ENCODE results near the gene NUP210. TPM values are rescaled to one million over a fixed set of nuclear protein-coding genes. Genes with fewer than 3 reads are reported as not detected.

Gene NUP210
- total RNA-seq, 4 donors from 2014 or later: 9.8 to 24.6 (median 17.7) TPM

DNA sequence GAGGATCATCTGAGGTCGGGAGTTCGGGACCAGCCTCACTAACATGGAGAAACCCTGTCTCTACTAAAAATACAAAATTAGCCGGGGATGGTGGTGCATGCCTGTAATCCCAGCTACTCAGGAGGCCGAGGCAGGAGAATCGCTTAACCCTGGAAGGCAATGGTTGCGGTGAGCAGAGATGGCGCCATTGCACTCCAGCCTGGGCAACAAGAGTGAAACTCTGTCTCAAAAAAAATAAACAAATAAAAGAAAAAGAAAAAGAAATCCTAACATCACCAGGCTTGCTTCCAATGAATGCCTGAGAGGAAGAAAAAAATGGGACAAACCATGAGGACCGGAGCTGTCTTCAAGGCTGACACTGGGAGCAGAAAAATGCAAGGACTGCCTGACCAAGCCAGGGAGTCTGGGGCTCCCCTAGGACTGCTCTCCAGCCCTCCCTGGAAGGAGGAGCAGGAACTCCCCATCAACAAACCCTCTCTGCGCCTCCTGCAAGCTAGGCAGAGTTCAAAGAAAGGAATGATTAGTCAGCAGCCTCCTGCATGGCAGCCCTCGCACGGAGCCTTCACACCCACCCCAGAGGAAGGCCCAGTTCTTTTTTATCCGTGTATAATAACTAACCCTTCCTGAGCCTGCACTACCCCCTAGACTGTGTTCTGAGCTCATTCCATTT, 55.4 kb downstream of the NUP210 start:
- no peaks in the 10 kb centered on the region for H3K9me3 ChIP-seq
- 81 to 84% methylated on average over 12 of the region's 12 CpGs for WGBS, 2 donors
- intact Hi-C loops (cut with DNase I): no loop called here

DNA sequence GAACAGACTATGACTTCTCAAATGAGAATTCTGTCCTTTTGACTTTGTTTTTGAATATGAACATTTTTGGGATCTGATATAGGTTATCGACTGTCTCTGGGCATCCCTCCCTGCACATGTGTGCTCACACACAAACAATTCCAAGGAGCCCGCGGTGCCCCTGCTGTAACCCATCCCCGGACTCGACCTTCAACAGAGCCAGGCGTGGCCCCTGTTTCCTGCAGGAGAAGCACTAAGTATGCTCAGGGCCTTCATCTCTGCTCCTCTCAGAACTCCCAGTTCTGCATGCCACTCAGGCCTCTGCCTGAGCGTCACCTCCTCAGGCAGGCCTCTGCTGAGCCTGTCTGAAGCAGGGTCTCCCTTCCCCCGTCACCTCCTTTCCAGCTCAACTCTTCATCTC, 57.6 kb downstream of the NUP210 start:
- H3K27me3 ChIP-seq: no peaks in the 10 kb centered on the region
- WGBS, 2 donors: 95 to 97% methylated on average over 8 of the region's 8 CpGs
- peaks cover 12 to 16% of the 10 kb centered on the region in 2 donors for H3K36me3 ChIP-seq
- no peak for DNase-seq
- no peak overlapping the region for H3K4me3 ChIP-seq (replicated peaks in 1 of 3)
- TF ChIP-seq, protein P1, sequence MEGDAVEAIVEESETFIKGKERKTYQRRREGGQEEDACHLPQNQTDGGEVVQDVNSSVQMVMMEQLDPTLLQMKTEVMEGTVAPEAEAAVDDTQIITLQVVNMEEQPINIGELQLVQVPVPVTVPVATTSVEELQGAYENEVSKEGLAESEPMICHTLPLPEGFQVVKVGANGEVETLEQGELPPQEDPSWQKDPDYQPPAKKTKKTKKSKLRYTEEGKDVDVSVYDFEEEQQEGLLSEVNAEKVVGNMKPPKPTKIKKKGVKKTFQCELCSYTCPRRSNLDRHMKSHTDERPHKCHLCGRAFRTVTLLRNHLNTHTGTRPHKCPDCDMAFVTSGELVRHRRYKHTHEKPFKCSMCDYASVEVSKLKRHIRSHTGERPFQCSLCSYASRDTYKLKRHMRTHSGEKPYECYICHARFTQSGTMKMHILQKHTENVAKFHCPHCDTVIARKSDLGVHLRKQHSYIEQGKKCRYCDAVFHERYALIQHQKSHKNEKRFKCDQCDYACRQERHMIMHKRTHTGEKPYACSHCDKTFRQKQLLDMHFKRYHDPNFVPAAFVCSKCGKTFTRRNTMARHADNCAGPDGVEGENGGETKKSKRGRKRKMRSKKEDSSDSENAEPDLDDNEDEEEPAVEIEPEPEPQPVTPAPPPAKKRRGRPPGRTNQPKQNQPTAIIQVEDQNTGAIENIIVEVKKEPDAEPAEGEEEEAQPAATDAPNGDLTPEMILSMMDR (IDR thresholded peaks at IDR 0.05): no peak
- TF ChIP-seq POLR2A (IDR thresholded peaks at IDR 0.05): no peak
- H3K4me1 ChIP-seq: no peaks in the 10 kb centered on the region
- no peaks in the 10 kb centered on the region for H3K9me3 ChIP-seq
- intact Hi-C loops (cut with DNase I): no loop called here
- no peak overlapping the region for H3K27ac ChIP-seq

More for the DNA sequence above, 55.4 kb downstream of the NUP210 start:
- H3K27ac ChIP-seq: no peak overlapping the region
- H3K36me3 ChIP-seq: peaks cover 4 to 13% of the 10 kb centered on the region in 2 donors
- TF ChIP-seq, protein P1 (IDR thresholded peaks at IDR 0.05): no peak
- TF ChIP-seq POLR2A (IDR thresholded peaks at IDR 0.05): no peak
- no peaks in the 10 kb centered on the region for H3K4me1 ChIP-seq
- no peak overlapping the region for H3K4me3 ChIP-seq (replicated peaks in 1 of 3)
- DNase-seq: no peak
- H3K27me3 ChIP-seq: no peaks in the 10 kb centered on the region

DNA sequence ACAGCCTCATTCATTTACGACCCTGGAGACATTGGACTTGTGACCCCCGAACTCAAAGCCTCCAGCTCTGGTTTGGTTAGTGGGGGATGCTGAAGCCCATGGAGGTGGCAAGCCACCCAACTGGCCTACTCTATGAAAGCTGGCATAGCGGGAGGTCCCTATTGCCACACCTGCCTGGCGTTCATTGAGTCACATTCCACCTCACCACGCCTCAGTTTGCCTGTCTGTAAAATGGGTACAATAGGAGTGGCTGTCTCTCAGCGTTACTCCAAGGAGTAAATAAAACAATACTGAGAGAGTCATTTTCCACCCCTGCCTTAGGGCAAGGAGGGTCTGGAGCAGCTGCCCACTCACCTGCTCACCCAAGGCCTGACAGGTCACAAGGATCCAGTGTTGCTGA, 60.2 kb downstream of the NUP210 start:
- intact Hi-C loops (cut with DNase I): no loop called here
- 95 to 97% methylated on average over 6 of the region's 6 CpGs for WGBS, 2 donors
- no peak for TF ChIP-seq POLR2A (IDR thresholded peaks at IDR 0.05)
- TF ChIP-seq, protein P1 (IDR thresholded peaks at IDR 0.05): no peak
- peaks cover 13 to 14% of the 10 kb centered on the region in 2 donors for H3K36me3 ChIP-seq
- no peak for DNase-seq
- H3K27ac ChIP-seq: no peak overlapping the region
- no peaks in the 10 kb centered on the region for H3K4me1 ChIP-seq
- H3K4me3 ChIP-seq (replicated peaks in 1 of 3): no peak overlapping the region
- H3K27me3 ChIP-seq: no peaks in the 10 kb centered on the region
- H3K9me3 ChIP-seq: no peaks in the 10 kb centered on the region

- no peak for TF ChIP-seq POLR2A (IDR thresholded peaks at IDR 0.05)
- TF ChIP-seq, protein P1 (IDR thresholded peaks at IDR 0.05): no peak
- intact Hi-C loops (cut with DNase I): no loop called here
- no peak overlapping the region for H3K4me3 ChIP-seq (replicated peaks in 1 of 3)
- no peaks in the 10 kb centered on the region for H3K9me3 ChIP-seq
- no peaks in the 10 kb centered on the region for H3K4me1 ChIP-seq
- H3K27ac ChIP-seq: no peak overlapping the region
- no peaks in the 10 kb centered on the region for H3K27me3 ChIP-seq
- WGBS, 2 donors: 89 to 94% methylated on average over 7 of the region's 7 CpGs
- H3K36me3 ChIP-seq: peaks cover 13 to 14% of the 10 kb centered on the region in 2 donors
- DNase-seq: no peak
These were observed 61.5 kb downstream of the NUP210 start for GRCh38 chr3:13358643-13359042.

DNA sequence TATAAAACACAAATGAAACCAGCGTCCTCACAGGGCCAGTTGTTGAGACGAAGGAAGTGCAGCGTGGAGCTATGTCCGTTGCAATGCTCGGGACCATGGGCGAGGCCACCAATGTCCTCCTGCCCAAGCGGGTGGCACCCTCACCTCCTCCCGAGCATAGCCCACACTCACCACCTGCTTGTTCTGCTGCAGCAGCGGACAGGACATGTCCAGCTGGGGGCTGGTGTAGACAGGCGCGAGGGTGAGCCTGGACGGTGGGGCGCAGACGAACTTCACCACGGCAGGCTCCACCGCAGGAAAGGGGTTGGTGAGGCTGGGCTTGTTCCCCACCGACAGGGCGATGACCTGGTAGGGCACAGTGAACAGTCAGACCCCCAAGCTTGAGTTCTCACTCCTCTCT, 62.1 kb downstream of the NUP210 start:
- H3K36me3 ChIP-seq: peaks cover 13 to 14% of the 10 kb centered on the region in 2 donors

More for the DNA sequence above, 62.1 kb downstream of the NUP210 start:
- 92 to 97% methylated on average over 18 of the region's 18 CpGs for WGBS, 2 donors
- H3K27me3 ChIP-seq: no peaks in the 10 kb centered on the region
- no peaks in the 10 kb centered on the region for H3K4me1 ChIP-seq
- no peak overlapping the region for H3K4me3 ChIP-seq (replicated peaks in 1 of 3)
- no peak overlapping the region for H3K27ac ChIP-seq
- intact Hi-C loops (cut with DNase I): no loop called here
- no peaks in the 10 kb centered on the region for H3K9me3 ChIP-seq
- DNase-seq: no peak
- no peak for TF ChIP-seq POLR2A (IDR thresholded peaks at IDR 0.05)
- TF ChIP-seq, protein P1 (IDR thresholded peaks at IDR 0.05): no peak

Measured in thyroid gland (tissue), 4 donors.